Mucosa of descending colon (tissue), 3 donors: ENCODE results near the gene ATP5F1E. TPM values are rescaled to one million over a fixed set of nuclear protein-coding genes. Genes with fewer than 3 reads are reported as not detected.

Experiments
- ATAC-seq: fragments of 200-7000 bp; cut with Tn5 transposase; one replicate; pipeline ENCODE4 v1.9.1; 2020; ENCODE audit warnings: mild to moderate bottlenecking, moderate library complexity
- DNase-seq, 3 donors: peaks; one replicate each; pipeline ENCODE4 v3.0.0-alpha.2; 2020
- H3K36me3 ChIP-seq: fragments of 200-600 bp; one replicate; pipeline ENCODE4 v1.8.0; 2021; ENCODE audit warnings: low read depth, mild to moderate bottlenecking
- H3K4me1 ChIP-seq: fragments of 200-600 bp; one replicate; pipeline ENCODE4 v1.8.0; 2021; ENCODE audit warnings: low read depth, mild to moderate bottlenecking
- H3K4me3 ChIP-seq: fragments of 200-600 bp; one replicate; pipeline ENCODE4 v1.8.0; 2021; ENCODE audit warnings: mild to moderate bottlenecking
- H3K9me3 ChIP-seq: fragments of 200-600 bp; one replicate; pipeline ENCODE4 v1.8.0; 2021; ENCODE audit warnings: mild to moderate bottlenecking
- CTCF ChIP-seq: fragments of 200-600 bp; IDR thresholded peaks from one replicate; pipeline ENCODE4 v1.8.0; 2022; ENCODE audit warnings: antibody characterized with exemption, mild to moderate bottlenecking
- intact Hi-C, 2 donors: fragments of 100-400 bp; cut with DNase I in 1 of 2; cut with micrococcal nuclease in 1 of 2; formaldehyde crosslinking; loops; one replicate each; pipeline versions ENCODE4 v1.11.0 to v1.11.1; 2022; cut with DNase I, micrococcal nuclease
- total RNA-seq, 3 donors: library from RNA; stranded (reverse); fragmentation: NEBNext Ultra II Directional in 2 of 3; extraction: Animal tissue kit (Norgen Biotek cat#: 25700) in 2 of 3; gene quantifications; one replicate each; pipeline versions ENCODE4 v1.2.1 to v1.2.4, GENCODE V29; 2021 to 2023
- donor health status: DM: no; HTN: no; CAD: no; lungs with moderate emphysema.
- donor health status: DM: no; HTN: no; CAD: no.
- donor health status: DM: no; HTN: yes; CAD: no.

ATP5F1E gene
- total RNA-seq, 3 donors from 2014 or later, result 65.4 to 76.1 (median 71.3) TPM

DNA sequence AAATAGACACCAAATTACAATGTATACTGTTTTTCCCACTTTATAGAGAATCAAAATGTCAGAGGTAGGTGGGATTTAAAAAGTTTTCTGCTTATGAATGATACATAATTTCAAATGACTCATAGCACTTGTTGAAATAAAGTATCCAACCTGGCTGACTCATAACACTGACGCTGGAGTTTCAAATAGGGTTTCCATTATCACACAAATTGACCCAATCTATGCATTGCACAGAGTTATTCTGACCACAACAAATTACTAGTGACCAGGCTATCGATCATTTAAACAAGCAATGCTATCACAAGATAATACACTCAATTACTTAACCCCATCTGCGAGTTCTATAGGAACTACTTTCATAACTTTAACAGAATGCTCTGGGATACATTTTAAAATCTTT is 42.3 kb upstream of the ATP5F1E start:
- H3K9me3 ChIP-seq, result no peaks in the 10 kb centered on the region

GRCh38 chr20:59073582-59073981 is 41.4 kb upstream of the ATP5F1E start:
- no peak for TF ChIP-seq CTCF
- Histone ChIP-seq H3K4me1 (no peaks in the 10 kb centered on the region), H3K36me3 (no peaks in the 10 kb centered on the region), H3K9me3 (no peaks in the 10 kb centered on the region), H3K4me3 (no peak overlapping the region)
- DNase-seq (no peak), ATAC-seq (no peak)
- intact Hi-C loops, result no loop called here

More for the DNA sequence above, 42.3 kb upstream of the ATP5F1E start:
- intact Hi-C loops, result no loop called here
- ATAC-seq, result no peak
- H3K4me3 ChIP-seq, result no peak overlapping the region
- no peaks in the 10 kb centered on the region for H3K36me3 ChIP-seq
- TF ChIP-seq CTCF, result no peak
- DNase-seq, result no peak
- H3K4me1 ChIP-seq, result no peaks in the 10 kb centered on the region

GRCh38 chr20:59071216-59071615 is 39.1 kb upstream of the ATP5F1E start:
- no peak for TF ChIP-seq CTCF

DNA sequence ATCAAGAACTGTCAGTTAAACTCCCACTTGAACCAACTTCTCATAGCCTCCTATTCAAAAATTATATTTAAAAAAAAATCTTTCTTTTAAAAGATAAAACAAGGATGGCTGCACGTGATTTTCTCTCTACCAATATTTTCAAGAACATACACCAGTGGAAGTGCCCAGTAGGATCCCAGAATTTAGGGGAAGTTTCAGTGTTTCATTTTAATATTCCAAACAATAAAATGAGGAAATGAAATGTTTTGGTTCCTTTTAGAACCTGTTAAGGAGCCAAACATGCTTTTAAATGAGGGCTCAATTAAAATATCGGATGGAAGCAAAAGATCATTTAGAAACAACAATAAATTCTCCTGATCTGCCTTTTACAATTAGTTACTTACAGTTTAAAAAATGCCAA is 36.9 kb upstream of the ATP5F1E start:
- no peak for TF ChIP-seq CTCF
- H3K9me3 ChIP-seq, result no peaks in the 10 kb centered on the region
- intact Hi-C loops, result no loop called here
- H3K4me3 ChIP-seq, result no peak overlapping the region
- no peaks in the 10 kb centered on the region for H3K4me1 ChIP-seq
- DNase-seq (no peak), ATAC-seq (no peak)
- H3K36me3 ChIP-seq, result no peaks in the 10 kb centered on the region

More at GRCh38 chr20:59071216-59071615, 39.1 kb upstream of the ATP5F1E start:
- DNase-seq (no peak), ATAC-seq (no peak)
- Histone ChIP-seq H3K36me3 (no peaks in the 10 kb centered on the region), H3K9me3 (no peaks in the 10 kb centered on the region), H3K4me3 (no peak overlapping the region), H3K4me1 (no peaks in the 10 kb centered on the region)
- intact Hi-C loops, result no loop called here

DNA sequence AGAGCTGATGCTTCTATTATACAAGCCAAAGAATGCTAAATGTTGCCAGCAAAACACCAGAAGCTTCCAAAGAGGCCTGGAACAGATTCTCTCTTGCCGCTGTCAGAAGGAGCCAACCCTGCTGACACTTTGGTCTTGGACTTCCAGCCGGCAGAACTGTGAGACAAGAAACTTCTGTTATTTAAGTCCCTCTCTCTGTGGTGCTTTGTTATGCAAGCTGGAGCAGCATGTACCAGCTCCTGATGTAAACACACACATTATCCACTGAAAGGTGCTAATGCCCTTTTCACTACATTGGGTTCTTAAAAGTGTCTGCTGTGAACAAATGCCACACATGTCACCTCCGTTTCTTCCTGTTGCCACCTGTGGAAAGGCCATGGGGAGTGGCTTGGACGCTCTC is 36.4 kb upstream of the ATP5F1E start:
- TF ChIP-seq CTCF, result no peak
- Histone ChIP-seq H3K4me3 (no peak overlapping the region), H3K4me1 (no peaks in the 10 kb centered on the region), H3K36me3 (no peaks in the 10 kb centered on the region), H3K9me3 (no peaks in the 10 kb centered on the region)
- DNase-seq (no peak), ATAC-seq (no peak)
- intact Hi-C loops, result no loop called here

DNA sequence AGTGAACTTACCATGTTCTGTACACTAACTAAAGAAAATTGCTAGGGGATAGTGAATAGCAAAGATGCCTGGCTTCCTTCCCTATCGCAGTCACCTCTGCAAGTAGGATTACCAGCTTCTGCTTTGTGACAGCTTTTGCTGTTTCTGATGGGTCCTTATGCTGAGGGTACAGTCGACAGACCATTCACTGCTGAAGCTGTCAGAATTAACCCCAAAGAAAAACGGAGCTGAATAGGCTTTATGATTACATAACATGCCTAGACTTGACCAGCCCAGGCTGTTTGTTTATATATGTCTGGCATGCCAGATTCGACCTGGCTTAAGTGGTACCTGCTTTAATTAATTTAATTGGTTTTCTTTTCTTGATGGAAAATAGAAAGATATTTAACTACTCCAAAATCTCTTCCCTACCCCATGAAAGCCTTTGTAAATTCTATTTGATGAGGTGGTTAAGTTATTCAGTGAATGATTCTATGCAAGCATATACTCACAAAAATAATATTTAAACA is 32.1 kb upstream of the ATP5F1E start:
- no peaks in the 10 kb centered on the region for H3K9me3 ChIP-seq
- H3K4me3 ChIP-seq, result no peak overlapping the region
- no peaks in the 10 kb centered on the region for H3K4me1 ChIP-seq
- no peak for TF ChIP-seq CTCF
- no peaks in the 10 kb centered on the region for H3K36me3 ChIP-seq
- no peak for ATAC-seq
- intact Hi-C loops, result no loop called here
- DNase-seq, result no peak
